ENCODE data around the gene PRSS37. TPM values are rescaled to one million over a fixed set of nuclear protein-coding genes. Genes with fewer than 3 reads are reported as not detected.
"Not testable (repeated sequence)": the region's sequence is repeated elsewhere in the genome, so short reads cannot be mapped to it uniquely, and the experiment has no call there.

Gene PRSS37
- total and polyA plus RNA-seq, 2 experiments from 2014 or later, result not detected

GRCh38 chr7:141842904-141843303, 1.6 kb upstream of the PRSS37 start:
- in situ Hi-C loops (cut with MboI), result no loop called here

GRCh38 chr7:141840708-141841107, 577 bp downstream of the PRSS37 start:
- Histone ChIP-seq H3K9me3 (ENCODE audit: low read depth) (no peaks in the 10 kb centered on the region), H2AFZ (no peak overlapping the region), H3K36me3 (ENCODE audit: low read depth) (no peaks in the 10 kb centered on the region), H3K9ac (no peak overlapping the region), H4K20me1 (ENCODE audit: insufficient read depth) (no peaks in the 10 kb centered on the region), H3K4me3 (no peak overlapping the region), H3K27ac (no peak overlapping the region), H3K27me3 (replicated peaks; ENCODE audit: insufficient read depth) (no peaks in the 10 kb centered on the region), H3K79me2 (ENCODE audit: insufficient read depth) (no peaks in the 10 kb centered on the region), H3K4me2 (ENCODE audit: unreplicated experiment) (no peak overlapping the region), H3K4me1 (ENCODE audit: insufficient read depth) (no peaks in the 10 kb centered on the region), H3K9me2 (ENCODE audit: insufficient read depth) (no peaks in the 10 kb centered on the region), H3F3A (ENCODE audit: insufficient read depth) (no peaks in the 10 kb centered on the region)
- DNase-seq, result no peak
- in situ Hi-C loops (cut with MboI), result no loop called here
- 44 to 53% methylated on average over 5 of the region's 5 CpGs for WGBS, 2 experiments (ENCODE audit: low coverage in 1 of 2, low lambda C conversion rate in 2 of 2, missing lambda C conversion rate in 2 of 2)
- TF ChIP-seq EZH2 (IDR thresholded peaks at IDR 0.05; ENCODE audit: insufficient read depth, poor library complexity, severe bottlenecking), result no peak
- TF ChIP-seq EZH2phosphoT487 (IDR thresholded peaks at IDR 0.05; ENCODE audit: insufficient read depth, low read depth), result no peak

More at GRCh38 chr7:141842904-141843303, 1.6 kb upstream of the PRSS37 start:
- H3K9me3 ChIP-seq (ENCODE audit: low read depth), result no peaks in the 10 kb centered on the region
- H4K20me1 ChIP-seq (ENCODE audit: insufficient read depth), result no peaks in the 10 kb centered on the region
- no peaks in the 10 kb centered on the region for H3F3A ChIP-seq (ENCODE audit: insufficient read depth)
- no peak overlapping the region for H2AFZ ChIP-seq
- H3K9ac ChIP-seq, result no peak overlapping the region
- DNase-seq, result no peak
- no peaks in the 10 kb centered on the region for H3K79me2 ChIP-seq (ENCODE audit: insufficient read depth)
- H3K4me2 ChIP-seq (ENCODE audit: unreplicated experiment), result no peak overlapping the region
- H3K36me3 ChIP-seq (ENCODE audit: low read depth), result no peaks in the 10 kb centered on the region
- H3K4me3 ChIP-seq, result no peak overlapping the region
- no peaks in the 10 kb centered on the region for H3K27me3 ChIP-seq (replicated peaks; ENCODE audit: insufficient read depth)
- no peak overlapping the region for H3K27ac ChIP-seq
- no peak for TF ChIP-seq EZH2 (IDR thresholded peaks at IDR 0.05; ENCODE audit: insufficient read depth, poor library complexity, severe bottlenecking)
- no peak for TF ChIP-seq EZH2phosphoT487 (IDR thresholded peaks at IDR 0.05; ENCODE audit: insufficient read depth, low read depth)
- no peaks in the 10 kb centered on the region for H3K9me2 ChIP-seq (ENCODE audit: insufficient read depth)
- H3K4me1 ChIP-seq (ENCODE audit: insufficient read depth), result no peaks in the 10 kb centered on the region
- WGBS, 2 experiments (ENCODE audit: low coverage in 1 of 2, low lambda C conversion rate in 2 of 2, missing lambda C conversion rate in 2 of 2), result 68 to 80% methylated on average over 1 of the region's 1 CpG

GRCh38 chr7:141839256-141839655, 2.0 kb downstream of the PRSS37 start:
- H3K27ac ChIP-seq, result no peak overlapping the region
- no peaks in the 10 kb centered on the region for H3K79me2 ChIP-seq (ENCODE audit: insufficient read depth)
- 26 to 31% methylated on average over 4 of the region's 4 CpGs for WGBS, 2 experiments (ENCODE audit: low coverage in 1 of 2, low lambda C conversion rate in 2 of 2, missing lambda C conversion rate in 2 of 2)
- H3K9me2 ChIP-seq (ENCODE audit: insufficient read depth), result no peaks in the 10 kb centered on the region
- H3K4me3 ChIP-seq, result no peak overlapping the region
- no peak overlapping the region for H3K4me2 ChIP-seq (ENCODE audit: unreplicated experiment)
- H3K9me3 ChIP-seq (ENCODE audit: low read depth), result no peaks in the 10 kb centered on the region
- no peaks in the 10 kb centered on the region for H3K36me3 ChIP-seq (ENCODE audit: low read depth)
- H2AFZ ChIP-seq, result no peak overlapping the region
- in situ Hi-C loops (cut with MboI), result no loop called here
- no peaks in the 10 kb centered on the region for H4K20me1 ChIP-seq (ENCODE audit: insufficient read depth)
- no peaks in the 10 kb centered on the region for H3F3A ChIP-seq (ENCODE audit: insufficient read depth)
- H3K9ac ChIP-seq, result no peak overlapping the region
- no peaks in the 10 kb centered on the region for H3K4me1 ChIP-seq (ENCODE audit: insufficient read depth)
- H3K27me3 ChIP-seq (replicated peaks; ENCODE audit: insufficient read depth), result no peaks in the 10 kb centered on the region
- DNase-seq, result no peak
- TF ChIP-seq EZH2phosphoT487 (IDR thresholded peaks at IDR 0.05; ENCODE audit: insufficient read depth, low read depth), result no peak
- no peak for TF ChIP-seq EZH2 (IDR thresholded peaks at IDR 0.05; ENCODE audit: insufficient read depth, poor library complexity, severe bottlenecking)

GRCh38 chr7:141838581-141838980, 2.7 kb downstream of the PRSS37 start:
- Histone ChIP-seq H3K4me1 (ENCODE audit: insufficient read depth) (no peaks in the 10 kb centered on the region), H3K9me3 (ENCODE audit: low read depth) (no peaks in the 10 kb centered on the region), H2AFZ (no peak overlapping the region), H4K20me1 (ENCODE audit: insufficient read depth) (no peaks in the 10 kb centered on the region), H3K4me3 (no peak overlapping the region), H3K4me2 (ENCODE audit: unreplicated experiment) (no peak overlapping the region), H3K36me3 (ENCODE audit: low read depth) (no peaks in the 10 kb centered on the region), H3K27me3 (replicated peaks; ENCODE audit: insufficient read depth) (no peaks in the 10 kb centered on the region), H3K79me2 (ENCODE audit: insufficient read depth) (no peaks in the 10 kb centered on the region), H3K9ac (no peak overlapping the region), H3K9me2 (ENCODE audit: insufficient read depth) (no peaks in the 10 kb centered on the region), H3K27ac (no peak overlapping the region), H3F3A (ENCODE audit: insufficient read depth) (no peaks in the 10 kb centered on the region)
- TF ChIP-seq EZH2 (IDR thresholded peaks at IDR 0.05; ENCODE audit: insufficient read depth, poor library complexity, severe bottlenecking) (no peak), EZH2phosphoT487 (IDR thresholded peaks at IDR 0.05; ENCODE audit: insufficient read depth, low read depth) (no peak)
- in situ Hi-C loops (cut with MboI), result no loop called here
- no peak for DNase-seq
- WGBS, 2 experiments (ENCODE audit: low coverage in 1 of 2, low lambda C conversion rate in 2 of 2, missing lambda C conversion rate in 2 of 2), result 25 to 38% methylated on average over 1 of the region's 1 CpG

- no peak for TF ChIP-seq EZH2phosphoT487 (IDR thresholded peaks at IDR 0.05; ENCODE audit: insufficient read depth, low read depth)
- TF ChIP-seq EZH2 (IDR thresholded peaks at IDR 0.05; ENCODE audit: insufficient read depth, poor library complexity, severe bottlenecking), result no peak
- Histone ChIP-seq H3K4me3 (no peak overlapping the region), H3K4me2 (ENCODE audit: unreplicated experiment) (no peak overlapping the region), H2AFZ (no peak overlapping the region), H3K9ac (no peak overlapping the region), H3K36me3 (ENCODE audit: low read depth) (no peaks in the 10 kb centered on the region), H3K79me2 (ENCODE audit: insufficient read depth) (no peaks in the 10 kb centered on the region), H3F3A (ENCODE audit: insufficient read depth) (no peaks in the 10 kb centered on the region), H3K9me3 (ENCODE audit: low read depth) (no peaks in the 10 kb centered on the region), H3K27me3 (replicated peaks; ENCODE audit: insufficient read depth) (no peaks in the 10 kb centered on the region), H3K27ac (no peak overlapping the region), H3K9me2 (ENCODE audit: insufficient read depth) (no peaks in the 10 kb centered on the region), H3K4me1 (ENCODE audit: insufficient read depth) (no peaks in the 10 kb centered on the region), H4K20me1 (ENCODE audit: insufficient read depth) (no peaks in the 10 kb centered on the region)
- 75 to 80% methylated on average over 5 of the region's 5 CpGs for WGBS, 2 experiments (ENCODE audit: low coverage in 1 of 2, low lambda C conversion rate in 2 of 2, missing lambda C conversion rate in 2 of 2)
- no peak for DNase-seq
- in situ Hi-C loops (cut with MboI), result no loop called here
These were observed 3.6 kb downstream of the PRSS37 start for GRCh38 chr7:141837683-141838082.

DNA sequence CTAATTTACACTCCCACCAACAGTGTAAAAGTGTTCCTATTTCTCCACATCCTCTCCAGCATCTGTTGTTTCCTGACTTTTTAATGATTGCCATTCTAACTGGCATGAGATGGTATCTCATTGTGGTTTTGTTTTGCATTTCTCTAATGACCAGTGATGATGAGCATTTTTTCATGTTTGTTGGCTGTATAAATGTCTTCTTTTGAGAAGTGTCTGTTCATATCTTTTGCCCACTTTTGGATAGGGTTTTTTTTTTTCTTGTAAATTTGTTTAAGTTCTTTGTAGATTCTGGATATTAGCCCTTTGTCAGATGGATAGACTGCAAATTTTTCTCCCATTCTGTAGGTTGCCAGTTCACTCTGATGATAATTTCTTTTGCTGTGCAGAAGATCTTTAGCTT, 18.9 kb downstream of the PRSS37 start:
- H4K20me1 ChIP-seq (ENCODE audit: insufficient read depth); H3K27ac ChIP-seq; in situ Hi-C loops (cut with MboI); H3K9me3 ChIP-seq (ENCODE audit: low read depth); H3K79me2 ChIP-seq (ENCODE audit: insufficient read depth); H3K9me2 ChIP-seq (ENCODE audit: insufficient read depth); H2AFZ ChIP-seq; H3F3A ChIP-seq (ENCODE audit: insufficient read depth); H3K27me3 ChIP-seq (replicated peaks; ENCODE audit: insufficient read depth); H3K4me1 ChIP-seq (ENCODE audit: insufficient read depth); H3K4me2 ChIP-seq (ENCODE audit: unreplicated experiment); H3K36me3 ChIP-seq (ENCODE audit: low read depth); DNase-seq; H3K4me3 ChIP-seq; H3K9ac ChIP-seq: not testable (repeated sequence)
